ENCODE data around the gene SLC35A1.
"Not testable (repeated sequence)": the region's sequence is repeated elsewhere in the genome, so short reads cannot be mapped to it uniquely, and the experiment has no call there.

SLC35A1 gene

GRCh38 chr6:87472525-87473418 is at the start of gene SLC35A1:
TSS of gene SLC35A1 (plus strand) at chr6:87472974. CDS start at chr6:87473004, 30 bp downstream.
- peak; percentile 90 for DNase-seq

- DNase-seq, result no peak
Measured at GRCh38 chr6:87426789-87427188, 46.0 kb upstream of the SLC35A1 start.

DNA sequence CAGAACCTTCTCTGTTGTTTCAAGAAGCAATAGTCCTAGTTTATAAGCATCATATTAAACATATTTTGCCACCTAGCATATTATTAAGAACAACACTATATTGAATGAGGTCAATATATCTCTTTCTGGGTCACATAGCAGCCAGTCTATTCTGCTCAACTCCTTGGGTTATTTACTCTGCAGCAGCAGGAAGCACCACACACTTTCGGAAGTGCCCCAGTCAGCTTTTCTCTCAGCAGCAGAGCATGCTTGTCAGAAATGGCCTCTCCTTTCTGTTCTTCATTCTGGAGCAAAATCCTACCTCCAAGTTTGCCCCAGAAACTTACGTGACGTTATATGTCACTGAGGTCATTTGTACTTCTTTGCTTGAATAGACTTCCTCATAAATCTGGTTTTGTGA is 42.3 kb upstream of the SLC35A1 start:
- no peak for DNase-seq

GRCh38 chr6:87431263-87431662 is 41.5 kb upstream of the SLC35A1 start:
- DNase-seq, result no peak

DNA sequence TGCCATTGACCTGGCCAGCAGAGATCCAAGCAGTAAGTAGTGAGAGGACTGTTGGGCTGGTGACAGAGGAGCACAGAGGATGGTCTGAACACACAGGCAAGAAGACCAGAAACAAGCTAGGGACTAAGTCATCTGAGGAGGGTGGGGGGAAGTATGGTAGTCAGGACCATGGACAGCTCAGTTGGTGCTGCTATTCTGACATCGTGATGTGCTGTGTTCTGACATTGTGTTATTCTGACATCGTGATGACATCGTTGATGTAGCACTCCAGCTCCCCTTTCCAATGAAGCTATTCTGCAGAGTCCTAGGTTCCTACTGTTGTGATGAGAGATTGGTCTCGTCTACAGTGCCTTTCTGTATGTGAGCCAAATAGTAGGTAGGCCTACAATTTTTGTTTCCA is 36.3 kb upstream of the SLC35A1 start:
- DNase-seq, result peak; percentile 43

DNA sequence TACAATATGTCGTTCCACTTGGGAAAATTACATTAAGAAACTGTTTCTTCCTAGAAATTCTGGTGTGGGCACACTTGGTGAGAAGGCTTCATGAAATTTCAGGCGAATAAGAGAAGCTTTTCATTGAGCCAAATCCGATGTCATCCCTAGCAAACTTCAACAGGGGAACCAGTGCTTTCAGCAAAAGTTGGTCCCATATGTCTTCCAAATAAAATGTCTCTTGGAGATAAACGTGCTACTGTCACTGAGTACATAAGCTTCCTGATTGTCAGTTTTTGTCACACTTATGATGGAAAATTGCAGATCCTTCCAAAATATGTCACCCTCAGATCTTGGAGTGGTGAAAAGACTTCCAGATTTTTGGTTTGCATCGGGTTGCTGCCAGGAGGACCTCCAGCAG is 31.1 kb upstream of the SLC35A1 start:
- no peak for DNase-seq

DNA sequence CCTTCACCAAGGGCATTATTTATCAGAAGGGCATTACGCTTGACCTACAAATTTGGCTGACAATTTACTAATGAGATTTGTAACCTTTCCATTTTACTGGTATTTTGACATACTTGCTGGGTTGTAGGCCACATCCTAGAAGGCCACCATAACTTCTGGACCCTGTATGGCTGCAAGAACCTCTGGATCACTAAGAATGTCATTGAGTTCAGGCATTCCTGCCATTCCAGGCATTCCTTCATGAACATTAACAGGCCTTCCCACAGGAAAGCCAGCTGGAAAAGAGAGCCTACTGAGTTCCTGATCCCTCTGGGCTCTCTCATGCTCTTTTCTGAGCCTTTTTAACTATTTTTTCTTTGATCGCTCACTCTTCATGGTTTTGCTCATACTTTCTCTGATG is 28.4 kb upstream of the SLC35A1 start:
- no peak for DNase-seq

DNA sequence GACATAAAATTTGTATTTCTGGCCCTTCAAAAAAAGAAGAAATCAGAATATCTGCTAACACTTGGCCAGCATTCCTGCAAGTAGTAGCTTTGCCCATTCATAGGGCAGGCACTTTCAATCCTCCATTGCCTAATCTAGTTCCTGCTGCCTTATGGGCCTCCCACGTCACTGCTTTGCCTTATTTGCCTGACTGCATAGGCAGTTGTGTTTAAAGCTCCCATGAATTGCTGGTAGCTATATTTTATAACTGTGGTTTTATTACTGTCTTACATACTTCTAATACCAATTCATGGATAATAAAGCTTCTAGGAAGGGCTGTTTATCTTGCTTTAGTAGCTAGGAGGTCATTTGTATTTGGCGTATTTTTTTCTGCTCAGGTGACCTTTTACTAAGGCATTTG is 7.7 kb upstream of the SLC35A1 start:
- no peak for DNase-seq

DNA sequence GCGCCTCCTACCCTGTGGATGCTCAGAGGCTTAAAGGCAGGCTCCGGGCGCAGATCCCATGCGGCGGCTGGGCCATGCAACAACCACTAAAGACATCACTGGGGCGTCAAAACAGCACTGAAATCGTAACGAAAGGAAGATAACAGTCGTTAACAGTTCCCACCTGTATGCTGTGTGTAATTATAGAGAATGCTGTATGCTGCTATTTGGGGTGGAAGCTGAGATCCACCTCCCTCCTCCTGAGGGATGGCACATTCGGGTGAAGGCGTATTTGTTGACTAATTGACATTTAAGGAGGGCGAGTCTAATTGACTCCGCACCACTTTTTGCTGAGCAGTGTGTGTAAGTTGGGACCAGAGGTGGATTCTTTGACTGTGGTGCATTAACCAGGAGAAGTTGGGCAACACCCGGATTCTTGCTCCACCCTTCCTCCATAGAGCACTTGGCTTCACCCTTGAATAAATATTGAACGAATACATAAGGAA is 687 bp downstream of the SLC35A1 start:
- DNase-seq, result no peak

- DNase-seq, result no peak
Measured at GRCh38 chr6:87481931-87482330, 9.2 kb downstream of the SLC35A1 start.

DNA sequence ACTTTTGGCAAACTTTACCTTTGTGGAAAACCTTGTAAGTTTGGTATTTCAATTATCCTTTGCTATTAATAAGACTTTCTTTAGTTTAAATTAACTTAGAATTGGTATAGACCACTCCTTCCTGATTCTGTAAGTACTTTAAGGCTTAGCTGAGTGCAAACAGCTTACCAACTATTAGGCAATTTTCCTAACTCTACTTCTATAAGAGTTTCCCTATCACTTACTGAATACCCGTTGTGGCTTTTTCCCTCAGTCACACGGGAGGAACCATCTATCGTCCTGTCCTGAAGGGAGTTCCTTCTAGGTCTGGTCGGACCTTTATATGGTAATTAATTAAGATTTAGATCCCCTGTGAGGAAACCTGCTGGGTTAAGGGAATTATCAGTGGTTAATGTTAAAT is 9.6 kb downstream of the SLC35A1 start:
- DNase-seq, result no peak

DNA sequence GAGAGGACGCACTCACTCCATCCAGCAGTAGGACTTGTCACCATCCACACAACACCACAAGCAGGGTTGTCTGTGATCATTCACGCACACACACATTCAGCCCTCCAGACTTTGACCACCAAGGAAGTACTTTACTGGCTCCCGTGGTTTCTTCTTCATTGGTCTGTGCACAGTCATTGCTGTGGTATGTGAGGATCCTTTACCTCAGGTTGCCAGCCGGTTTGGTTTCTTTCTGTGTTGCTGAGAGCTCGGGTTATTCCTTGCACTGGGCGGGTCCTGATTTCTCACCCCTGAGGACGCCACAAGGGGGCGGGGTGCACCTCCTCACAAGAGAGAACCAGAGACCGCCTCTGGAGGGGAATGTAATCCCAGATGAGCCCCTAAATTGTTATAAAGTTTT is 11.2 kb downstream of the SLC35A1 start:
- DNase-seq, result peak; percentile 44

- DNase-seq, result no peak
Measured at GRCh38 chr6:87484491-87484890, 11.7 kb downstream of the SLC35A1 start.

DNA sequence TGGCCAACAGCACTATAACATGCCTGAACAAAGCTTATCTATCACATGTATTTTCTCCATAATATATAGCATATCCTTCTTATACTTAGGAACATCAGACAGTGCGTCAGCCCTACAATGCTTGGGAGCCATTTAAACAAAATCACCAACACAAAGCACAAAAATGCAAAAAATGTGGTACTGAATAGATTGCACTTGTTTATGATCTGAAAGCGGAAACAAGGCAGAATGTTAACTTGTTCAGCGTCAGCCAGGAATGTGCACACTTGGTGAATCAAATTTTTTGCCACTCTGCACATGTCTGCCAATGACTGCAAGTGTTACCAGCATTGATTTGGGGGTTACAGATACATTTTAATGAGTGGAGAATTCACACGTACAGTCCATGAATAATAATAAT is 14.8 kb downstream of the SLC35A1 start:
- DNase-seq, result no peak

- not testable (repeated sequence) for DNase-seq
Measured at GRCh38 chr6:87489326-87489725, 16.6 kb downstream of the SLC35A1 start.

- no peak for DNase-seq
Measured at GRCh38 chr6:87494761-87495422, 22.1 kb downstream of the SLC35A1 start.

- DNase-seq, result no peak
Measured at GRCh38 chr6:87498048-87498447, 25.3 kb downstream of the SLC35A1 start.

DNA sequence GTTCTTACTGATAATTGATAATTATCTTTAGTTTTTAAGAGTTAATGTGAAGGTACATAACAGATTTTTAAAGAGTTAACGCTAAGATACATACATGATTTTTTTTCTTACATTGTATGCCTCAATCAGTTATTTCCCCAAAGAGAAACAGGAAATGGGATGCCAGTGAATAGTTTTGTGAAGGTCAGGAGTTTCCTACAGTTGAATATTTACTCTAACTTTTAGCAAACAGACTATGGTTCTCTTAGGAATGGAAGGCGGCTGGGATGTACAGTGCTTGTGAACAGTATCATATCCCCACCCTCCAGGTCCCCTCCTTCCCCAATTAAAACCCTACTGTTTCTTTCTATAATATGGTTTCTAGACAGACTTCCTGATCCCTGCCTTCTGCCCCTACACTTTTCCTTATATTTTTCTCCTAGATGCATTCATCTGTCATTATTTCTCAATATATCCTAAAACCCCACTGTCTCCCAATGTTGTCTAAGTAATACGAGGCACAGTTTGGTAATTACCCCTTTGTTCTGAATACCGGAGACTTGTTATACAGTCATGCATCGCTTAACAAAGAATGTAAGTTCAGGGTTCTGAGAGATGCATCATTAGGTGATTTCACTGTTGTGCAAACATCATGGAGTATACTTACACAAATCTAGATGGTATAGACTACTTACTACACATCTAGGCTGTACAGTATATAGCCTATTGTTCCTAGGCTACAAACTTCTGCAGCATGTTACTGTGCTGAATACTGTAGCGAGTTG is 29.2 kb downstream of the SLC35A1 start:
- DNase-seq, result no peak

GRCh38 chr6:87504441-87504840 is 31.7 kb downstream of the SLC35A1 start:
- no peak for DNase-seq

GRCh38 chr6:87514831-87515230 is 42.1 kb downstream of the SLC35A1 start:
- no peak for DNase-seq

- no peak for DNase-seq
Measured at GRCh38 chr6:87518453-87518852, 45.7 kb downstream of the SLC35A1 start.

- DNase-seq, result no peak
Measured at GRCh38 chr6:87522686-87523085, 49.9 kb downstream of the SLC35A1 start.

DNA sequence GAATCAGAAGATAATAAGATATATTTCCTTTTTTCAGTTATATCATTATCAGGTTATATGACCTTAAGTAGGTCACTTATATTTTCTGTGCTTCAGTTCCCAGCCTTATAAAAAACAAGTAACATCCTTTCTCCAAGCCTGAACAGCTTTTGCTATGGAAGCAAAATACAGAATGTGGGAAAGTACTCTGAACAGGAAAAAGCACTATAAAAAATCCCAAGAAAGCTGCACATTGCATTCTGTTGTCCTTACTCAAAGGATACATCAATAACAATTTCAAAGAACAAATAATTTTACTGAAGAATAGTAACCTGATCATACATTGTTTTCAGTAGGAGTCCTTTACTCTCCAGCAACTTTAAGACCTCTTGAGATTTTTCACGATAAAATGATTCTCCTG is 56.4 kb downstream of the SLC35A1 start:
- DNase-seq, result no peak

All from stimulated activated CD8-positive, alpha-beta memory T cell treated with anti-CD3 and anti-CD28 coated beads, Interleukin-4, amount 100 ng/mL, for 48 hours (primary cell).